SK-N-MC (cell line): ENCODE results near the gene CABLES2.

Source experiments
- DNase-seq: peaks from one replicate; pipeline ENCODE4 v3.0.0-alpha.2; 2011; ENCODE audit warnings: low read depth, low spot score
- H3K27ac ChIP-seq: fragments of 200-600 bp; sonication (generic); 2 replicates; pipeline ENCODE4 v1.5.1; 2016; ENCODE audit warnings: mixed run types
- H3K36me3 ChIP-seq: fragments of 200-600 bp; sonication (generic); 2 replicates; pipeline ENCODE4 v1.6.1; 2017; ENCODE audit warnings: antibody characterized with exemption, low read length, mixed read lengths; ENCODE audit not compliant: insufficient read depth
- H3K4me3 ChIP-seq: fragments of 200-600 bp; sonication (generic); 2 replicates; pipeline ENCODE4 v1.5.1; 2016
- H3K9ac ChIP-seq: fragments of 200-600 bp; sonication (generic); 2 replicates; pipeline ENCODE4 v1.8.0; 2017; ENCODE audit warnings: mixed run types, mixed read lengths; ENCODE audit not compliant: insufficient read length
- H3K9me3 ChIP-seq: fragments of 200-600 bp; sonication (generic); 2 replicates; pipeline ENCODE4 v1.6.1; 2017; ENCODE audit warnings: low read depth, mild to moderate bottlenecking, antibody characterized with exemption, low read length, moderate library complexity, mixed read lengths
- EZH2 ChIP-seq: fragments of 200-600 bp; sonication (generic); IDR thresholded peaks from one replicate; pipeline ENCODE4 v1.6.1; 2017; ENCODE audit warnings: antibody characterized with exemption
- FOXP2 ChIP-seq: optimal IDR thresholded peaks from 2 replicates; pipeline ENCODE3; 2011; ENCODE audit warnings: mild to moderate bottlenecking, moderate library complexity; ENCODE audit not compliant: insufficient read depth; ENCODE audit errors: extremely low read length, control extremely low read depth
- POLR2AphosphoS5 ChIP-seq: IDR thresholded peaks from 2 replicates; pipeline ENCODE4 v1.6.1; 2012; ENCODE audit warnings: mild to moderate bottlenecking, low read depth, low read length, borderline replicate concordance

The CABLES2 gene

DNA sequence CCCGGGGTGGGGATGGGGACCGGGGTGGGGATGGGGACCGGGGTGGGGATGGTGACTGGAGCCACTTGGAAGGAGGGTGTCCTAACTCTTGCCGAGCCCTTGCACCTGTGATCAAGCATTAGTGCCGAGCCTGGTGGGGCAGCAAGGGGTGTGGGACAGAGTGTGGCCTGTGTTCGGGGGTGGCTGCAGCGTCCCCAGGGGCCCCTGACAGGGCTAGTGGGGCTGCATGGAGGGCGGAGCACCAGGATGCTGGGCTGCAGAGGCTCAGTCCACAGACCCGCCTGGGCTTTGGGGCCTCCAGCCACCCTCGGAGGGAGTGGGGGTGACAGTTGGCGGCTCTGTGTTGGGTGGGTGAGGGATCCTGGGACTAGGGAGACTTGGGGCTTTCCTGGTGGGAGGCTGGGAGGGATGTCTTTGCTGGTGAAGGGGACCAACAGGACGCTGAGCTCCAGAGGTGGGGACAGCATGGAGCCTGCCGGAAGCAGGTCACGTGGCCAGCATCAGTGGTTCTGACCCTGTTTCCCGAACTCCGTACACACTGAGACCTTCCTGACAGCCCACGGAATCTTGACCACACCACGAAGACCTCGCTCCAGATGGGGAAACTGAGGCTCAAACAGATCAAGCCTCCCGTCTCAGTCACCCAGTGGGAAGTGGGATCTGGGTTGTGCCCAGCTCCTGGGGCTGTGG lies 15.7 kb upstream of the CABLES2 start:
- Histone ChIP-seq H3K9ac (no peak overlapping the region), H3K9me3 (no peaks in the 10 kb centered on the region)
- no peak for DNase-seq

DNA sequence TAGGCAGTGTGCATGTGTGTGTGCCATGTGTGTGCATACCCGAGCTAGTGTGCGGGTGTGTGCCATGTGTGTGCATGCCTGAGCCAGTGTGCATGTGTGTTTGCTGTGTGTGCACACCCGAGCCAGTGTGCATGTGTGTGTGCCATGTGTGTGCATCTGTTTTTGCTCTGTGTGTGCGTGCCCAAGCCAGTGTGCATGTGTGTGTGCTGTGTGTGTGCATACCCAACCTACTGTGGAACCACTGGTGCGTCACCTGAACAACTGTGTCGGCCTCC lies 14.6 kb upstream of the CABLES2 start:
- DNase-seq: no peak
- H3K27ac ChIP-seq: no peak overlapping the region
- H3K9me3 ChIP-seq: no peaks in the 10 kb centered on the region
- no peak overlapping the region for H3K4me3 ChIP-seq
- no peak for TF ChIP-seq EZH2
- no peak for TF ChIP-seq POLR2AphosphoS5
- no peaks in the 10 kb centered on the region for H3K36me3 ChIP-seq
- no peak overlapping the region for H3K9ac ChIP-seq

More for the DNA sequence above, 15.7 kb upstream of the CABLES2 start:
- H3K36me3 ChIP-seq: no peaks in the 10 kb centered on the region
- H3K27ac ChIP-seq: no peak overlapping the region
- no peak for TF ChIP-seq POLR2AphosphoS5
- TF ChIP-seq FOXP2: no peak
- no peak for TF ChIP-seq EZH2
- H3K4me3 ChIP-seq: no peak overlapping the region

DNA sequence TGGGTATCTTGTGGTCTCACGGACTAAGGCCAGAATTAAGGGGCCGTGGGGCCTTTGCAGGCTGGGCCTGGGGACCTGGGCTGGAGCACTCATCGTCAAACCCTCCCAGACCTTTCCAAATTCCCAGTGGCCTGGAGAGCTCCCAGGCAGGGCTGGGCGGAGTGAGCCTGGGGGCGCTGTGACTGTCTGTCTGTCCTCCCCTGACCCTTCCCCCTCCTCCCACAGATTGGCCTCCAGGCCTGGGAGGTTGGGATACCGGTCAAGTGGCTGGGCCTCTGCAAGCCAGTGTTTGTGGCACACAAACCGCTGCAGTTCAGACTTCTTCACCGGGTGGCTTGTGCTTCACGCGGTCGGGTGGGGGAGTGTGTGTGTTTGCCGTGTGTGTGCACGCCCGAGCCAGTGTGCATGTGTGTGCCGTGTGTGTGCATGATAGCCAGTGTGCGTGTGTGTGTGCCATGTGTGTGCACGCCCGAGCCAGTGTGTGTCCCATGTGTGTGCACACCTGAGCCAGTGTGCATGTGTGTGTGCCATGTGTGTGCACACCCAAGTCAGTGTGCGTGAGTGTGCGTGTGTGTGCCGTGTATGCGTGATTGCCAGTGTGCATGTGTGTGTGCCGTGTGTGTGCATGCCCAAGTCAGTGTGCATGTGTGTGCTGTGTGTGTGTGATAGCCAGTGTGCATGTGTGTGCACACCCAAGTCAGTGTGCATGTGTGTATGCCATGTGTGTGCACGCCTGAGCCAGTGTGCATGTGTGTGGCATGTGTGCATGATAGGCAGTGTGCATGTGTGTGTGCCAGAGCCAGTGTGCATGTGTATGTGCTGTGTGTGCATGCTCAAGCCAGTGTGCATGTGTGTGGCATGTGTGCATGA lies 14.0 kb upstream of the CABLES2 start:
- H3K9me3 ChIP-seq: no peaks in the 10 kb centered on the region
- H3K4me3 ChIP-seq: no peak overlapping the region
- no peak overlapping the region for H3K27ac ChIP-seq
- no peak for DNase-seq
- no peak overlapping the region for H3K9ac ChIP-seq
- H3K36me3 ChIP-seq: no peaks in the 10 kb centered on the region
- no peak for TF ChIP-seq POLR2AphosphoS5
- TF ChIP-seq FOXP2: no peak
- TF ChIP-seq EZH2: no peak

DNA sequence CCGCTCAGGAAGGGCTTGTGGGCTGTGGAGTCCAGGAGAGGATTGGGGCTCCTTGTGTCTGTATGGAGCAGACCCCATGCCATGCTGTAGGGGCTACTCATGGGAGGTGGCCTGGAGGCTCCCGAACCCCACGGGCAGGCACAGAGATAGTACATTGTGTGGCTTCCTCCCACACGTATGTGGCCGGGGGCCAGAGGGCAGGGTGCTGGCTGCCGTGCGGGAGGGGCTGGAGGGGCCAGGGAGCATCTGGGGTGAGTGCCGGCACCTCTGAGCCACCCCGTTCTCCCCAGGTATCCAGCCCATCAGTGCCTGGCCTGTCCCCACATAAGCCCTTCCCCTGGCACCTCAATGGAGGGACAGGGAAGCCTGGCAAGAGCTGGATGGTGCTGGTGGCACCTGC lies 12.7 kb upstream of the CABLES2 start:
- Histone ChIP-seq H3K27ac (no peak overlapping the region), H3K9ac (no peak overlapping the region), H3K4me3 (no peak overlapping the region), H3K9me3 (no peaks in the 10 kb centered on the region), H3K36me3 (no peaks in the 10 kb centered on the region)
- TF ChIP-seq POLR2AphosphoS5: no peak
- no peak for TF ChIP-seq EZH2
- no peak for TF ChIP-seq FOXP2
- no peak for DNase-seq

DNA sequence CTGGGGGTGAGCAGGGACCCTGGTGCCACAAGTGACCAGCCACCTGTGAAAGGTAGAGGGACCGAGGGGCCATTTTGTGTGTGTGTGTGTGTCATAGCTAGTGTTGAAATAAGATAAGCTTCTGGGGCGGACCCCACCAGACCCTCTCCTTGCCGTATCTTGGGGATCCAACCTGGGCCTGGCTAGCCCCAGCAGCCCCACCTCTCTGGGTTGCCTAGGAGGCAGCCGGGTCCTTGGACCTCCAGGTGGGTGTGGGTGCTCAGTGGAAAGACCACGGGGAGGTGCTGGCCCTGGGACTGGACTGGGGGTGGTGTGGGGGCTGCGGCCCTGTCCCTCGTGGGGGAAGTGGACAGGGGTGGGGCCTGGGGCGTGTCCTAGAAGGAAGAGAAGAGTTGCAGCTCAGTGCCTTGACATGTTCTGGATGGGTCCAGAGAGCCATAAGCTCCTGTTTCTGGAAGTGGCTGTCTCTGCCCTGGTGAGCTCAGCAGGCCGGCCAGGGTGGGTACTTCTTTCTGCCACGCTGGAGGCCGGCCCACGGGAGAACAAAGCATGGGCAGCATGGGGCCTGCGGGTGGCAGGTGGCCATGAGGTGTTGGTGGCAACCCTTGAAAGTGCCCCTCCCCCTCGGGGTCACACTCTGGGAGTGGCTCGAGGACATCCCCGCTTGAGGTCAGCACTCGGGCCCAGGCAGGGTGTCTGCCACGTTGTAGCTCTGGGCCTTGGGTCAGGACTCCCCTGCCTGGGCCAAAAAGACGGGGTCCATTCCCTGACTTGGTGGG lies 11.8 kb upstream of the CABLES2 start:
- Histone ChIP-seq H3K27ac (no peak overlapping the region), H3K9me3 (no peaks in the 10 kb centered on the region), H3K36me3 (no peaks in the 10 kb centered on the region), H3K9ac (no peak overlapping the region), H3K4me3 (no peak overlapping the region)
- no peak for TF ChIP-seq POLR2AphosphoS5
- TF ChIP-seq FOXP2: no peak
- TF ChIP-seq EZH2: no peak
- no peak for DNase-seq

DNA sequence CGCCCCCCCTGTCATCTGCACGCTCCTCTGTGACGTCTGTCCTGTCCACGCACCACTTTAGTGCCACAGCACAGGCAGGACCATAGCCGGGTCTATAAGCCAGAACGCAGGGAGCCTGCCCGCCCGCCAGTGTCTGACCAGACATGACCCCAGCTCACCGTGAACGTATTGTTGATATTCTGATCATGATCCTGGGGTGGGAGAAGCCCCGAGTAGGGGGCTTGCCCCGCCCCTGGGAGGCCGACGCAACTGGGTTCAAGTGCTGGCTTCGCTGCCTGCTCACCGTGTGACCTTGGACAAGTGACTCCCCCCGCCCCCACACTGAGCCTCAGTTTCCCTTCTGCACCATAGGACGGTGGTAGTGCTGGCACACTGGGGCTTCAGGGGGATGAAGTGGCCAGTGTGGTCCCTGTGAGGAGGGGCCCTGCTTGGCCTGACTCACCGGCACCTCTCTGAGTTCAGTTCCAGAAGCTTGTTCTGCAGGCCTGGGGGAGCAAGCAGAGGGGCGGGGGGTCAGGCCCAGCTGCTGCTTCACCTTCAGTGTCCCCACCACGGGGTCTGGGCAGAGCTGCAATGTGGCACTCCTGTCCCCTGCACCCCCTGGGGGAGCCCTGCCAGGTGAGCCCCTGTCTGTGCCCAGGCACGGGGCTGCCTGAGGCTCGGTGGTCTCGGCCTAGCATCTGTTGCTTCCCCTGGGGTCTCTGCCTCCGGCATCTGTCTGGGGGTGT lies 11.1 kb upstream of the CABLES2 start:
- no peaks in the 10 kb centered on the region for H3K9me3 ChIP-seq
- H3K36me3 ChIP-seq: no peaks in the 10 kb centered on the region
- DNase-seq: no peak
- no peak overlapping the region for H3K4me3 ChIP-seq
- H3K27ac ChIP-seq: no peak overlapping the region
- TF ChIP-seq FOXP2 (no peak), EZH2 (no peak), POLR2AphosphoS5 (no peak)
- no peak overlapping the region for H3K9ac ChIP-seq

DNA sequence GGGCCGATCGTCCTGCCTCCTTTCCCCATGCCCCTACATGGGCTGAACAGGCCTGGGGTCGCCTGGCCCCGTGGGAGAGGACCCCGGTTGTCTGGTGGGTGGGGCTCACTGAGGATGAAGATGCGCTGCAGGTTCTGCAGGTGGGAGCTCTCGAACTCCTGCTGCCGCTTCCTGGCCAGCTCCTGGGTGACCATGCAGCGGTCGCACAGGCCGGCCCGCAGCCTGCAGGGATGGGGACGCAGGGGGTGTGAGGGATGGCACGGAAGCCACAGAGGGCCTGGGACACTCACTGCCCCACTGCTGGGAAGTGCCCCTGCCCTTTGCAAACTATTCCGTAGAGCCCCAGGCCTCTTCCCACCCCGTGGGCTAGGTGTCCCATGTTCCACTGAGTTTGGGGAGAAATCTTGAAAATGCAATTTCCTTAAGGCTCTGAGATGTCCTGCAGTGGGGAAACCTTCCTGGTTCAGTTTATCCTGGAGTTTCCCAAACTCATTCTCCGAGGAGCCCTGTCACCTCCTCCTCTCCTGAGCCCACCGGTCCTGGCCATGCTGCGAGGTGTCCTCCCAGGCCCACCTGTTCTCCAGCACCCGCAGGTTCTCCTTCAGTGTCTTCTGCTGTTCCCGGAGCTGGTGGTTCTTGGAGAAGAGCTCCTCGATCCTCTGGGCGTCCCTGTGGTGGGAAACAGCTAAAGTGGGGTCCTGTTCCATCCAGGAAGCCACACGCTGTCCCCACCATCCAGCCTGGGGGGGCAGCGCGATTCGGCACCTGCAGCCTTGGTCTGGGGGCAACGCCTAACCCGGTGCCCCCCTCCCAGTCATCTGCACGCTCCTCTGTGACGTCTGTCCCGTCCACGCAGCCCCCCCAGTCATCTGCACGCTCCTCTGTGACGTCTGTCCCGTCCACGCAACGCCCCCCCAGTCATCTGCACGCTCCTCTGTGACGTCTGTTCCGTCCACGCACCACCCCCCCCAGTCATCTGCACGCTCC lies 9.9 kb upstream of the CABLES2 start:
- no peak overlapping the region for H3K27ac ChIP-seq
- no peak overlapping the region for H3K9ac ChIP-seq
- DNase-seq: no peak
- H3K4me3 ChIP-seq: no peak overlapping the region
- no peaks in the 10 kb centered on the region for H3K36me3 ChIP-seq
- no peaks in the 10 kb centered on the region for H3K9me3 ChIP-seq
- TF ChIP-seq FOXP2 (no peak), POLR2AphosphoS5 (no peak), EZH2 (no peak)
